GM12892 (cell line): Measurements from ENCODE around the gene EMX1.

Experiments
- POLR2A ChIP-seq: IDR thresholded peaks from 2 replicates; pipeline ENCODE4 v1.6.1; 2011; ENCODE audit warnings: low read depth, low read length, control low read depth
- POLR2AphosphoS5 ChIP-seq: IDR thresholded peaks from 2 replicates; pipeline ENCODE4 v1.6.1; 2011; ENCODE audit warnings: low read depth, low read length, control low read depth

- no peak for TF ChIP-seq POLR2A
- no peak for TF ChIP-seq POLR2AphosphoS5
Observed at GRCh38 chr2:72929010-72929409, 11.7 kb downstream of the EMX1 start.
